Lower lobe of right lung (tissue), 2 donors: Measurements from ENCODE around the gene TOM1L2. TPM values are rescaled to one million over a fixed set of nuclear protein-coding genes. Genes with fewer than 3 reads are reported as not detected.

Source experiments
- ATAC-seq, 2 donors: fragments of 200-7000 bp; cut with Tn5 transposase; one replicate each; pipeline ENCODE4 v1.9.1; 2020 to 2022; ENCODE audit warnings: mild to moderate bottlenecking in 2 of 2, moderate library complexity in 2 of 2
- DNase-seq: peaks from one replicate; pipeline ENCODE4 v3.0.0-alpha.2; 2020
- H3K27ac ChIP-seq: fragments of 200-600 bp; one replicate; pipeline ENCODE4 v1.8.0; 2022
- H3K27me3 ChIP-seq: fragments of 200-600 bp; one replicate; pipeline ENCODE4 v1.8.0; 2022; ENCODE audit warnings: low read depth
- H3K36me3 ChIP-seq: fragments of 200-600 bp; one replicate; pipeline ENCODE4 v1.8.0; 2022; ENCODE audit warnings: mild to moderate bottlenecking
- H3K4me1 ChIP-seq: fragments of 200-600 bp; one replicate; pipeline ENCODE4 v1.8.0; 2022
- H3K4me3 ChIP-seq: fragments of 200-600 bp; one replicate; pipeline ENCODE4 v1.8.0; 2022; ENCODE audit warnings: mild to moderate bottlenecking
- H3K9me3 ChIP-seq: fragments of 200-600 bp; one replicate; pipeline ENCODE4 v1.8.0; 2022
- CTCF ChIP-seq: fragments of 200-600 bp; IDR thresholded peaks from one replicate; pipeline ENCODE4 v1.8.0; 2022; ENCODE audit warnings: antibody characterized with exemption, mild to moderate bottlenecking
- intact Hi-C: fragments of 100-400 bp; cut with DNase I; formaldehyde crosslinking; loops from one replicate; pipeline ENCODE4 v1.11.0; 2022
- total RNA-seq: library from RNA; stranded (reverse); fragmentation: NEBNext Ultra II Directional; extraction: Animal tissue kit (Norgen Biotek cat#: 25700); gene quantifications from one replicate; pipeline ENCODE4 v1.2.1, GENCODE V29; 2021
- donor health status: DM: no; HTN: yes; CAD: no; lungs with severe emphysema.

TOM1L2 gene
- total RNA-seq, 1 donor from 2014 or later: 63.4 TPM

GRCh38 chr17:17816240-17816814 lies 155.9 kb downstream of the TOM1L2 start:
- no peak for DNase-seq
- Histone ChIP-seq H3K27ac (no peak overlapping the region), H3K9me3 (no peaks in the 10 kb centered on the region), H3K4me1 (peaks cover 47% of the 10 kb centered on the region), H3K27me3 (no peaks in the 10 kb centered on the region), H3K36me3 (peaks cover 76% of the 10 kb centered on the region), H3K4me3 (no peak overlapping the region)
- no peak for TF ChIP-seq CTCF
- ATAC-seq: no peak
- intact Hi-C loops: no loop called here

GRCh38 chr17:17815436-17816200 lies 156.6 kb downstream of the TOM1L2 start:
- ATAC-seq: no peak
- peaks cover 48% of the 10 kb centered on the region for H3K4me1 ChIP-seq
- intact Hi-C loops: no loop called here
- no peak for TF ChIP-seq CTCF
- H3K27me3 ChIP-seq: no peaks in the 10 kb centered on the region
- no peak for DNase-seq
- H3K9me3 ChIP-seq: no peaks in the 10 kb centered on the region
- no peak overlapping the region for H3K27ac ChIP-seq
- H3K4me3 ChIP-seq: no peak overlapping the region
- peaks cover 82% of the 10 kb centered on the region for H3K36me3 ChIP-seq

GRCh38 chr17:17815062-17815406 lies 157.2 kb downstream of the TOM1L2 start:
- peaks cover 48% of the 10 kb centered on the region for H3K4me1 ChIP-seq
- ATAC-seq: no peak

GRCh38 chr17:17814162-17815061 lies 157.8 kb downstream of the TOM1L2 start:
- no peak for ATAC-seq
- H3K27ac ChIP-seq: no peak overlapping the region
- no peak for DNase-seq
- no peak for TF ChIP-seq CTCF
- H3K36me3 ChIP-seq: peaks cover 78% of the 10 kb centered on the region
- no peaks in the 10 kb centered on the region for H3K27me3 ChIP-seq
- intact Hi-C loops: loop anchor here (5.0 kb wide), 1 partner anchor 48 kb away; no protein-coding TSS in a partner anchor
- H3K4me3 ChIP-seq: no peak overlapping the region
- no peaks in the 10 kb centered on the region for H3K9me3 ChIP-seq
- H3K4me1 ChIP-seq: peaks cover 42% of the 10 kb centered on the region

More at GRCh38 chr17:17815062-17815406, 157.2 kb downstream of the TOM1L2 start:
- no peak for TF ChIP-seq CTCF
- Histone ChIP-seq H3K36me3 (peaks cover 84% of the 10 kb centered on the region), H3K4me3 (no peak overlapping the region), H3K9me3 (no peaks in the 10 kb centered on the region), H3K27ac (no peak overlapping the region), H3K27me3 (no peaks in the 10 kb centered on the region)
- no peak for DNase-seq
- intact Hi-C loops: no loop called here

GRCh38 chr17:17813725-17814095 lies 158.5 kb downstream of the TOM1L2 start:
- DNase-seq (no peak), ATAC-seq (no peak)
- Histone ChIP-seq H3K4me1 (peaks cover 35% of the 10 kb centered on the region), H3K4me3 (no peak overlapping the region), H3K27ac (no peak overlapping the region), H3K27me3 (no peaks in the 10 kb centered on the region), H3K9me3 (no peaks in the 10 kb centered on the region), H3K36me3 (peaks cover 74% of the 10 kb centered on the region)
- TF ChIP-seq CTCF: no peak
- intact Hi-C loops: loop anchor here (5.0 kb wide), 1 partner anchor 49 kb away; no protein-coding TSS in a partner anchor
